ENCODE measurements around the gene ALG12.

ALG12 gene

DNA sequence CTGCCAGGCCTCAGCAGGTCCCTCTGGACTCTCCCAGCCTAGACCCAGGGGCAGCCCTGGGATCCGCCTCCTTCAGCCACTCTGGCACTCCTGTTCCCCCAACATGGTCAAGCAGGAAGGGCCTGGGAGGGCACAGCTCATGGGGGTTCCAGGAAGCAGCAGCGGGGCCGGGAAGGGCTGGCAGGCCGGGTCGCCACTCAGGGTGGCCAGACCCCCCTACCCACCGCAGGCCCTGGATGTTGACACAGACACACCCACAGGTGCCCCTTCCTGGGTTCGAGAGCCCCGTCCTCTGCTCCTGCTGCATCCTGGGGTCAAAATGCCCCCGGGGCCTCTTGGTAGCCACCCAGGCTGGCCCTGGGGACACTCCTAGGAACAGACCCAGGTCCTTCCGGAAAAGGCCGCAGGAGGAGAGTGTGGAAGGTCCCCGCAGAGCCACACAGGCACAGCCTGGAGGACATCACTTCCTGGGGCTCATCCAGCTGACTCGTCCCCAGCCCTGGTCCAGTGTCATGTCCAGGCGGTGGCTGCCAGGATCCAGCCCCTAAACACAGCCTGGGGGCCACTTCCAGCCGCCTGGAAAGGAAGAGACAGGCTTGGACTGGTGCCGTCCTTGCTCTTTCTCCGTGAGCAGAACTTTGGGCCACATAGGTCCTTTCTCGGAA lies 35.6 kb upstream of the ALG12 start:
- Histone ChIP-seq H3K36me3 (ENCODE audit: insufficient read depth, low read length) (no peaks in the 10 kb centered on the region), H3K9me3 (ENCODE audit: low read length) (no peaks in the 10 kb centered on the region), H3K4me1 (ENCODE audit: insufficient read depth, low read length, severe bottlenecking) (no peaks in the 10 kb centered on the region), H4K20me1 (ENCODE audit: insufficient read depth, low read length) (no peaks in the 10 kb centered on the region), H3K9ac (ENCODE audit: low read length) (no peak overlapping the region), H3K27ac (ENCODE audit: low read depth, low read length, poor library complexity, severe bottlenecking) (no peak overlapping the region), H3K4me3 (ENCODE audit: low read depth, low read length, poor library complexity, severe bottlenecking) (no peak overlapping the region), H3F3A (ENCODE audit: insufficient read depth, low read length) (no peaks in the 10 kb centered on the region), H2AFZ (ENCODE audit: low read length) (no peak overlapping the region), H3K9me2 (ENCODE audit: low read depth, low read length) (no peaks in the 10 kb centered on the region), H3K4me2 (ENCODE audit: low read length) (no peak overlapping the region), H3K79me2 (ENCODE audit: insufficient read depth, low read length) (no peaks in the 10 kb centered on the region), H3K27me3 (ENCODE audit: insufficient read depth, low read length) (0 out of 2 replicates have a peak, but pooled peaks cover 6% of the 10 kb centered on the region)
- no peak for TF ChIP-seq EZH2 (IDR thresholded peaks at IDR 0.05; ENCODE audit: borderline replicate concordance, low read length)
- TF ChIP-seq, protein P1, sequence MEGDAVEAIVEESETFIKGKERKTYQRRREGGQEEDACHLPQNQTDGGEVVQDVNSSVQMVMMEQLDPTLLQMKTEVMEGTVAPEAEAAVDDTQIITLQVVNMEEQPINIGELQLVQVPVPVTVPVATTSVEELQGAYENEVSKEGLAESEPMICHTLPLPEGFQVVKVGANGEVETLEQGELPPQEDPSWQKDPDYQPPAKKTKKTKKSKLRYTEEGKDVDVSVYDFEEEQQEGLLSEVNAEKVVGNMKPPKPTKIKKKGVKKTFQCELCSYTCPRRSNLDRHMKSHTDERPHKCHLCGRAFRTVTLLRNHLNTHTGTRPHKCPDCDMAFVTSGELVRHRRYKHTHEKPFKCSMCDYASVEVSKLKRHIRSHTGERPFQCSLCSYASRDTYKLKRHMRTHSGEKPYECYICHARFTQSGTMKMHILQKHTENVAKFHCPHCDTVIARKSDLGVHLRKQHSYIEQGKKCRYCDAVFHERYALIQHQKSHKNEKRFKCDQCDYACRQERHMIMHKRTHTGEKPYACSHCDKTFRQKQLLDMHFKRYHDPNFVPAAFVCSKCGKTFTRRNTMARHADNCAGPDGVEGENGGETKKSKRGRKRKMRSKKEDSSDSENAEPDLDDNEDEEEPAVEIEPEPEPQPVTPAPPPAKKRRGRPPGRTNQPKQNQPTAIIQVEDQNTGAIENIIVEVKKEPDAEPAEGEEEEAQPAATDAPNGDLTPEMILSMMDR (IDR thresholded peaks at IDR 0.05; ENCODE audit: low read length), result no peak

DNA sequence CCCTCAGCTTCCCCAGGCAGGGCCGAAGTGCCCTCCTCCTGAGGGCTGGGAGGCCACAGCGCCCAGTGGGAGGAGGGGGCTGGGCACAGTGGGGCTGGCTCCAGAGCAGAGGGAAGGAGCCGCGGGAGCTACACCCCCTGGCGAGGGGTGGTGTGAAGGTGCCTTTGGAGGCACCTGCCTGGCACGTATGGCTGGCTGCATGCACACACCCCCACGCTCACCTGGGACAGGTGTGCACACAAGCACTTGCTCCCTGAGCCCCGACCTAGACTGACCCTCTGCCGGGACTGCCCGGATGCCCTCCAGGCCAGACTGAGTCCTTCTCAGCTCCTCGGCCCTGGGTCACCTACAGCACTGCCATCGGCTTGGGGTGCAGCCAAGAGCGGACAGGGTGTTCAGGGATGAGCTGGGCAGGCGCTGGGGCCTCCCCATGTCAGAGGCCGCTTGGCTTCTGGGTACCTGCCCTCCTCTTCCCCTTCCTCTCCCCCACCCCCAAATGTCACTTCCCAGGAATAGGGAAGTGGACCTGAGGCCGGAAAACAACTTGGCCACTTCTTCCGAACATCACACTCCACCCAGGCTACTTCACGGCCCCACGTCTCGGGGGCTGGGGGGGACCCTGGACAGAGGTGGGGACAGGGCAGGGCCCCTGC lies 34.9 kb upstream of the ALG12 start:
- no peak overlapping the region for H3K4me2 ChIP-seq (ENCODE audit: low read length)
- no peaks in the 10 kb centered on the region for H3F3A ChIP-seq (ENCODE audit: insufficient read depth, low read length)
- no peaks in the 10 kb centered on the region for H3K4me1 ChIP-seq (ENCODE audit: insufficient read depth, low read length, severe bottlenecking)
- H2AFZ ChIP-seq (ENCODE audit: low read length), result no peak overlapping the region
- no peaks in the 10 kb centered on the region for H3K79me2 ChIP-seq (ENCODE audit: insufficient read depth, low read length)
- H3K36me3 ChIP-seq (ENCODE audit: insufficient read depth, low read length), result no peaks in the 10 kb centered on the region
- H3K4me3 ChIP-seq (ENCODE audit: low read depth, low read length, poor library complexity, severe bottlenecking), result no peak overlapping the region
- no peaks in the 10 kb centered on the region for H3K9me2 ChIP-seq (ENCODE audit: low read depth, low read length)
- H4K20me1 ChIP-seq (ENCODE audit: insufficient read depth, low read length), result no peaks in the 10 kb centered on the region
- no peak overlapping the region for H3K27ac ChIP-seq (ENCODE audit: low read depth, low read length, poor library complexity, severe bottlenecking)
- H3K9ac ChIP-seq (ENCODE audit: low read length), result no peak overlapping the region
- H3K27me3 ChIP-seq (ENCODE audit: insufficient read depth, low read length), result 0 out of 2 replicates have a peak, but pooled peaks cover 6% of the 10 kb centered on the region
- TF ChIP-seq, protein P1 (IDR thresholded peaks at IDR 0.05; ENCODE audit: low read length), result no peak
- TF ChIP-seq EZH2 (IDR thresholded peaks at IDR 0.05; ENCODE audit: borderline replicate concordance, low read length), result no peak
- no peaks in the 10 kb centered on the region for H3K9me3 ChIP-seq (ENCODE audit: low read length)

DNA sequence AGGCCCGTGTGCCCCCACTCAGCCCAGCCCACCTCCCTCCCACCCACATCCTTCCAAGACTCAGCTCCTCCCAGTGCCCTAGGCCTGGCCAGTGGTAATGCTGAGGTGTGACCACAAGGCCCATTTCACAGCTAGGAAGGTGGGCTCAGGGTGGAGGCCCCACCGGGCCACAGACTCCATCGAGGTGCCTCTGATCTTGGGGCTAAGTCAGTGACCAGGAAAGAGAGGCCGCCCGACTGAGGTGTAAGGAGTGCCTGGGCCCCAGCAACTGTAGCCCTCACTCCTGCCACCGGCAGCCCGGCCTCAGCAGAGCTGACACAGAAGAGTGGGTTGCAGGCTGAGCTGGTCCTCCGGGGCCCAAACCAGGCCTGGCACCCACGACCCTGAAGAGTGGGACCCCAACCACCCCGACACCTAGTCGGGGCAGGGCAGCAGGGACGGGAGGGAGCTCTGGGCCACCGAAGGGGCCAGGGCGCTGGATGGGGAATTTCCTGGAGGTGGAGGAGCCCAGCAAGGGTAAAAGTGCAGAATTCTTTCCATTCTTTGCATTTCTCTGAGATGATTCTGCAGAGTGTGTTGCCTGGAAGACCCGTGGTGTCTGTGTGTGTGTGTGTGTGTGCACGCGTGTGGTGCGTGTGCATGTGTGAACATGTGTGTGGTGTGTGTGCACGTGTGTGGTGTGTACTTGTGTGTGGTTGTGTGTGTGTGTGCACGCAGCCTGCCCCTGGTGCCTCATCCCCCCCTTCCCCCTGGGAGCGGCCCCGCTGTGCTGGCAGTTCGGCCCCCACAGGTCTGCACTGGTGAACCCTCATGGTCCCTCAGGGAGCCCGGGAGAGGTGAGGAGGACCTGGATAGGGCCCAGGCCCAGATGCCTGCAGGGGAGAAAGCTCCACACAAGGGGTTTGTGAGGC lies 34.0 kb upstream of the ALG12 start:
- H3F3A ChIP-seq (ENCODE audit: insufficient read depth, low read length), result no peaks in the 10 kb centered on the region
- no peaks in the 10 kb centered on the region for H3K36me3 ChIP-seq (ENCODE audit: insufficient read depth, low read length)
- TF ChIP-seq EZH2 (IDR thresholded peaks at IDR 0.05; ENCODE audit: borderline replicate concordance, low read length), result no peak
- TF ChIP-seq, protein P1 (IDR thresholded peaks at IDR 0.05; ENCODE audit: low read length), result no peak
- H3K79me2 ChIP-seq (ENCODE audit: insufficient read depth, low read length), result no peaks in the 10 kb centered on the region
- no peak overlapping the region for H3K9ac ChIP-seq (ENCODE audit: low read length)
- no peak overlapping the region for H2AFZ ChIP-seq (ENCODE audit: low read length)
- no peak overlapping the region for H3K4me2 ChIP-seq (ENCODE audit: low read length)
- 0 out of 2 replicates have a peak, but pooled peaks cover 6% of the 10 kb centered on the region for H3K27me3 ChIP-seq (ENCODE audit: insufficient read depth, low read length)
- no peak overlapping the region for H3K4me3 ChIP-seq (ENCODE audit: low read depth, low read length, poor library complexity, severe bottlenecking)
- H3K9me3 ChIP-seq (ENCODE audit: low read length), result no peaks in the 10 kb centered on the region
- H4K20me1 ChIP-seq (ENCODE audit: insufficient read depth, low read length), result no peaks in the 10 kb centered on the region
- H3K4me1 ChIP-seq (ENCODE audit: insufficient read depth, low read length, severe bottlenecking), result no peaks in the 10 kb centered on the region
- no peak overlapping the region for H3K27ac ChIP-seq (ENCODE audit: low read depth, low read length, poor library complexity, severe bottlenecking)
- no peaks in the 10 kb centered on the region for H3K9me2 ChIP-seq (ENCODE audit: low read depth, low read length)
